ENCODE data around the gene CRPPA.

DNA sequence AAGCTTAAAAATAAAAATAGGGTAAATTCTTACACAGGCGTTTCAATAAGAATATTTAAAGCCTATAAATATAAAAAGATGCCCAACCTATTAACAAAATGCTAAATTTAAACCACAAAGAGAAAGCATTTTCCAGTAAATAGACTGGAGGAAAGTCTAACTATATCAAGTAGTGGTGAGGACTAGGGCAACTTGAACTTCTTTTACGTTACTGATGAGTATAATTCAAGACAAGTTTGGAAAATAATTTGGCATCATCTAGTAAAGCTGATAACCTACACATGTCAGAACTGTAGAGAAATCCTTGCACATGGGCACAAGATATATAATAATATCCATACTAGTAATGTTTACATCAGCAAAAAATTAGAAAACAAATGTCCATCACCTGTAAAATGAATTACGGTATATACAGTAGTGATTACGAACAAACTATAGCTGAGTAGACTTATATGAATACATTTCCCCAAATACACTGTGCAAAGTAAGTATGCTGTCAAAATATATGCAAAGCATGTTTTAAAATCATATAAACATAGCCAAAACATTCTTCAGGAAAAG is 27.4 kb downstream of the CRPPA start:
- TF ChIP-seq, protein P1, sequence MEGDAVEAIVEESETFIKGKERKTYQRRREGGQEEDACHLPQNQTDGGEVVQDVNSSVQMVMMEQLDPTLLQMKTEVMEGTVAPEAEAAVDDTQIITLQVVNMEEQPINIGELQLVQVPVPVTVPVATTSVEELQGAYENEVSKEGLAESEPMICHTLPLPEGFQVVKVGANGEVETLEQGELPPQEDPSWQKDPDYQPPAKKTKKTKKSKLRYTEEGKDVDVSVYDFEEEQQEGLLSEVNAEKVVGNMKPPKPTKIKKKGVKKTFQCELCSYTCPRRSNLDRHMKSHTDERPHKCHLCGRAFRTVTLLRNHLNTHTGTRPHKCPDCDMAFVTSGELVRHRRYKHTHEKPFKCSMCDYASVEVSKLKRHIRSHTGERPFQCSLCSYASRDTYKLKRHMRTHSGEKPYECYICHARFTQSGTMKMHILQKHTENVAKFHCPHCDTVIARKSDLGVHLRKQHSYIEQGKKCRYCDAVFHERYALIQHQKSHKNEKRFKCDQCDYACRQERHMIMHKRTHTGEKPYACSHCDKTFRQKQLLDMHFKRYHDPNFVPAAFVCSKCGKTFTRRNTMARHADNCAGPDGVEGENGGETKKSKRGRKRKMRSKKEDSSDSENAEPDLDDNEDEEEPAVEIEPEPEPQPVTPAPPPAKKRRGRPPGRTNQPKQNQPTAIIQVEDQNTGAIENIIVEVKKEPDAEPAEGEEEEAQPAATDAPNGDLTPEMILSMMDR (IDR thresholded peaks at IDR 0.05; ENCODE audit: poor library complexity) = no peak
- TF ChIP-seq EZH2 (IDR thresholded peaks at IDR 0.05; ENCODE audit: borderline replicate concordance) (no peak), EZH2phosphoT487 (IDR thresholded peaks at IDR 0.05; ENCODE audit: low read depth, severe bottlenecking, unreplicated experiment) (no peak)
